ENCODE measurements around the gene EZH1. TPM values are rescaled to one million over a fixed set of nuclear protein-coding genes. Genes with fewer than 3 reads are reported as not detected.

The EZH1 gene
- total and polyA plus RNA-seq, 2 of the 4 experiments (the other 2 are of a cell fraction), result 17.6 to 27.3 TPM

- intact Hi-C loops (cut with micrococcal nuclease) (loop anchor here (5.0 kb wide), 2 partner anchors 62 to 183 kb away; partner anchors contain the start of genes BECN1 and PSMC3IP), in situ Hi-C loops (cut with MboI; ENCODE audit: low sequenced_read_pairs) (no loop called here), dilution Hi-C loops (cut with HindIII; ENCODE audit: low sequenced_read_pairs, unreplicated experiment) (no loop called here)
- no peaks in the 10 kb centered on the region for H3K79me1 ChIP-seq (ENCODE audit: low read depth in 1 of 2, low read length in 2 of 2)
- no peaks in the 10 kb centered on the region for H3K4me1 ChIP-seq (ENCODE audit: control insufficient read depth, insufficient read depth, low read length)
- no peak overlapping the region for H3K4ac ChIP-seq (ENCODE audit: low read depth, low read length)
- H2BK20ac ChIP-seq (ENCODE audit: low read depth, low read length), result no peak overlapping the region
- H2BK120ac ChIP-seq (ENCODE audit: low read depth, low read length), result no peak overlapping the region
- no peak overlapping the region for H2BK15ac ChIP-seq (ENCODE audit: low read depth, low read length)
- TF ChIP-seq FOS (IDR thresholded peaks at IDR 0.05; ENCODE audit: low read depth, low read length) (no peak), RAD21 (IDR thresholded peaks at IDR 0.05; ENCODE audit: low read length) (no peak), MXI1 (IDR thresholded peaks at IDR 0.05; ENCODE audit: borderline replicate concordance, low read depth, low read length) (no peak), CHD1 (IDR thresholded peaks at IDR 0.05; ENCODE audit: low read depth, low read length) (no peak), BHLHE40 (IDR thresholded peaks at IDR 0.05; ENCODE audit: low read depth, low read length) (no peak), POLR2A (IDR thresholded peaks at IDR 0.05; ENCODE audit: low read depth, low read length) (no peak), RFX5 (IDR thresholded peaks at IDR 0.05; ENCODE audit: low read depth, low read length) (no peak), RCOR1 (IDR thresholded peaks at IDR 0.05; ENCODE audit: insufficient replicate concordance, low read length) (no peak), MAZ (IDR thresholded peaks at IDR 0.05; ENCODE audit: borderline replicate concordance, low read depth, low read length) (no peak), CEBPB (IDR thresholded peaks at IDR 0.05; ENCODE audit: low read depth, low read length) (no peak), USF2 (IDR thresholded peaks at IDR 0.05; ENCODE audit: low read depth, low read length) (no peak), ELK1 (IDR thresholded peaks at IDR 0.05; ENCODE audit: borderline replicate concordance, low read depth, low read length) (no peak), SMC3 (IDR thresholded peaks at IDR 0.05; ENCODE audit: low read depth, low read length) (no peak), NFE2L2 (IDR thresholded peaks at IDR 0.05; ENCODE audit: low read depth, low read length) (no peak), MAFK (IDR thresholded peaks at IDR 0.05; ENCODE audit: low read depth, low read length) (no peak)
- TF ChIP-seq, protein P1, sequence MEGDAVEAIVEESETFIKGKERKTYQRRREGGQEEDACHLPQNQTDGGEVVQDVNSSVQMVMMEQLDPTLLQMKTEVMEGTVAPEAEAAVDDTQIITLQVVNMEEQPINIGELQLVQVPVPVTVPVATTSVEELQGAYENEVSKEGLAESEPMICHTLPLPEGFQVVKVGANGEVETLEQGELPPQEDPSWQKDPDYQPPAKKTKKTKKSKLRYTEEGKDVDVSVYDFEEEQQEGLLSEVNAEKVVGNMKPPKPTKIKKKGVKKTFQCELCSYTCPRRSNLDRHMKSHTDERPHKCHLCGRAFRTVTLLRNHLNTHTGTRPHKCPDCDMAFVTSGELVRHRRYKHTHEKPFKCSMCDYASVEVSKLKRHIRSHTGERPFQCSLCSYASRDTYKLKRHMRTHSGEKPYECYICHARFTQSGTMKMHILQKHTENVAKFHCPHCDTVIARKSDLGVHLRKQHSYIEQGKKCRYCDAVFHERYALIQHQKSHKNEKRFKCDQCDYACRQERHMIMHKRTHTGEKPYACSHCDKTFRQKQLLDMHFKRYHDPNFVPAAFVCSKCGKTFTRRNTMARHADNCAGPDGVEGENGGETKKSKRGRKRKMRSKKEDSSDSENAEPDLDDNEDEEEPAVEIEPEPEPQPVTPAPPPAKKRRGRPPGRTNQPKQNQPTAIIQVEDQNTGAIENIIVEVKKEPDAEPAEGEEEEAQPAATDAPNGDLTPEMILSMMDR (conservative IDR thresholded peaks at IDR 0.05; ENCODE audit: low read depth, low read length), result no peak
- H3K4me3 ChIP-seq (ENCODE audit: insufficient read depth, low read depth, low read length), result no peak overlapping the region
- H4K5ac ChIP-seq (ENCODE audit: low read depth, low read length), result no peak overlapping the region
- H2BK5ac ChIP-seq (ENCODE audit: low read depth, low read length, poor library complexity, severe bottlenecking), result no peak overlapping the region
- H3K27ac ChIP-seq (ENCODE audit: insufficient read depth, low read length), result no peak overlapping the region
- 0 out of 2 replicates have a peak overlapping the region, but pooled peaks have one; percentile 75 for H3K23ac ChIP-seq (ENCODE audit: low read depth, low read length)
- no peak for DNase-seq
- ChIA-PET CTCF (interaction anchor here (3.5 kb wide), 1 partner anchor 12 kb away, joined by 12 read pairs; no protein-coding TSS in a partner anchor), POLR2A (ENCODE audit: unreplicated experiment) (no interaction called here)
- ATAC-seq (ENCODE audit: low read depth), result no peak
- H3K56ac ChIP-seq (ENCODE audit: extremely low read depth, insufficient read depth, low read length), result no peak overlapping the region
- H3K36me3 ChIP-seq (ENCODE audit: control insufficient read depth, insufficient read depth, low read length), result no peaks in the 10 kb centered on the region
- no peaks in the 10 kb centered on the region for H3K9me1 ChIP-seq (ENCODE audit: insufficient read depth, low read length)
- H3K4me2 ChIP-seq (ENCODE audit: low read depth, low read length), result no peak overlapping the region
- H3K9me3 ChIP-seq (ENCODE audit: control insufficient read depth, insufficient read depth, low read length), result no peaks in the 10 kb centered on the region
- peak overlapping the region; percentile 87 for H2AFZ ChIP-seq (replicated peaks; ENCODE audit: low read length, poor library complexity)
- H4K91ac ChIP-seq (ENCODE audit: insufficient read depth, low read depth, low read length), result no peak overlapping the region
- WGBS, 2 experiments (ENCODE audit: extremely low coverage in 2 of 2, insufficient read length in 1 of 2), result 53% methylated on average over 5 of the region's 11 CpGs; no CpG with 5 or more reads in 1 of the 2 experiments
- H2AK9ac ChIP-seq (replicated peaks; ENCODE audit: low read depth, low read length, poor library complexity), result no peak overlapping the region
- no peak overlapping the region for H3K18ac ChIP-seq (ENCODE audit: low read depth, low read length)
- BruUV-seq (replicated peaks), result no TSS peak
- H3K9ac ChIP-seq (ENCODE audit: low read depth, low read length), result no peak overlapping the region
- H4K20me1 ChIP-seq (ENCODE audit: insufficient read depth, low read length), result no peaks in the 10 kb centered on the region
- H2AK5ac ChIP-seq (ENCODE audit: low read depth, low read length), result no peak overlapping the region
- peaks cover 54% of the 10 kb centered on the region for H3K27me3 ChIP-seq (ENCODE audit: control insufficient read depth, insufficient read depth, low read length)
- H4K8ac ChIP-seq (ENCODE audit: low read depth in 2 of 2, low read length in 2 of 2), result no peak overlapping the region
- H3K14ac ChIP-seq (replicated peaks; ENCODE audit: low read depth, low read length), result no peak overlapping the region
Observed at GRCh38 chr17:42759982-42760651, 15.3 kb upstream of the EZH1 start.

All from IMR-90 (cell line).